GM23248 (cell line): Measurements from ENCODE around the gene SYTL3.
"Not testable (repeated sequence)": the region's sequence is repeated elsewhere in the genome, so short reads cannot be mapped to it uniquely, and the experiment has no call there.

Experiments
- EZH2 ChIP-seq: fragments of 200-600 bp; sonication (generic); IDR thresholded peaks from 2 replicates; pipeline ENCODE4 v1.6.1; 2018; ENCODE audit warnings: antibody characterized with exemption, mild to moderate bottlenecking; ENCODE audit not compliant: insufficient read depth, poor library complexity, severe bottlenecking
- EZH2phosphoT487 ChIP-seq: fragments of 200-600 bp; sonication (generic); IDR thresholded peaks from 2 replicates; pipeline ENCODE4 v1.6.1; 2018; ENCODE audit warnings: antibody characterized with exemption, moderate library complexity, mild to moderate bottlenecking, low read depth; ENCODE audit not compliant: insufficient read depth

DNA sequence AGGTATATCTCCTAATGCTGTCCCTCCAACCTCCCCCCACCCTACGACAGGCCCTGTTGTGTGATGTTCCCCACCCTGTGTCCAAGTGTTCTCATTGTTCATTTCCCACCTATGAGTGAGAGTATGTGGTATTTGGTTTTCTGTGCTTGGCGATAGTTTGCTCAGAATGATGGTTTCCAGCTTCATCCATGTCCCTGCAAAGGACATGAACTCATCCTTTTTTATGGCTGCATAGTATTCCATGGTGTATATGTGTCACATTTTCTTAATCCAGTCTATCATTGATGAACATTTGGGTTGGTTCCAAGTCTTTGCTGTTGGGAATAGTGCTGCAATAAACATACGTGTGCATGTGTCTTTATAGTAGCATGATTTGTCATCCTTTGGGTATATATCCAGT, 35.2 kb upstream of the SYTL3 start:
- not testable (repeated sequence) for TF ChIP-seq EZH2, EZH2phosphoT487
